ENCODE results near the gene UBE2I.

UBE2I gene

GRCh38 chr16:1298406-1298805 is 11.0 kb upstream of the UBE2I start:
- H3K27ac ChIP-seq = no peak overlapping the region

GRCh38 chr16:1299012-1299867 is 10.2 kb upstream of the UBE2I start:
- TF ChIP-seq, protein P1, sequence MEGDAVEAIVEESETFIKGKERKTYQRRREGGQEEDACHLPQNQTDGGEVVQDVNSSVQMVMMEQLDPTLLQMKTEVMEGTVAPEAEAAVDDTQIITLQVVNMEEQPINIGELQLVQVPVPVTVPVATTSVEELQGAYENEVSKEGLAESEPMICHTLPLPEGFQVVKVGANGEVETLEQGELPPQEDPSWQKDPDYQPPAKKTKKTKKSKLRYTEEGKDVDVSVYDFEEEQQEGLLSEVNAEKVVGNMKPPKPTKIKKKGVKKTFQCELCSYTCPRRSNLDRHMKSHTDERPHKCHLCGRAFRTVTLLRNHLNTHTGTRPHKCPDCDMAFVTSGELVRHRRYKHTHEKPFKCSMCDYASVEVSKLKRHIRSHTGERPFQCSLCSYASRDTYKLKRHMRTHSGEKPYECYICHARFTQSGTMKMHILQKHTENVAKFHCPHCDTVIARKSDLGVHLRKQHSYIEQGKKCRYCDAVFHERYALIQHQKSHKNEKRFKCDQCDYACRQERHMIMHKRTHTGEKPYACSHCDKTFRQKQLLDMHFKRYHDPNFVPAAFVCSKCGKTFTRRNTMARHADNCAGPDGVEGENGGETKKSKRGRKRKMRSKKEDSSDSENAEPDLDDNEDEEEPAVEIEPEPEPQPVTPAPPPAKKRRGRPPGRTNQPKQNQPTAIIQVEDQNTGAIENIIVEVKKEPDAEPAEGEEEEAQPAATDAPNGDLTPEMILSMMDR (IDR thresholded peaks at IDR 0.05) = no peak
- peak overlapping the region; percentile 24 for H3K27ac ChIP-seq

More at GRCh38 chr16:1298406-1298805, 11.0 kb upstream of the UBE2I start:
- TF ChIP-seq, protein P1 (IDR thresholded peaks at IDR 0.05) = no peak
- TF ChIP-seq ZFX (IDR thresholded peaks at IDR 0.05; ENCODE audit: borderline replicate concordance) = no peak

DNA sequence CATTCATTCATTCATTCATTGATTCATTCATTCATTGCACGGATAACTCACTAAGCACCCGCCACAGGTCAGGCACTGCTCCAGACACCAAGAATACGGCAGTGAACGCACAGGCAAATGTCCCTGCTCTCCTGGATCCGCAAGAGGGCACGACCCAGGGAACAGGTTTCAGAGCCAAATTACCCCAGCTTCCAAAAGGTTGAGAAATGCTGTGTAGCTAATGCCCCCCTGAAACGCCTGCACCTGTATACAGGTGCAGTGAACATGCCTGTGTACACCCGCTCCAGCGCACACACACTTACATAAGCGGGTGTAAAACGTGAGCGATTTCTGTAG is 9.6 kb upstream of the UBE2I start:
- TF ChIP-seq, protein P1 (IDR thresholded peaks at IDR 0.05) = no peak
- no peak for TF ChIP-seq ZFX (IDR thresholded peaks at IDR 0.05; ENCODE audit: borderline replicate concordance)
- H3K27ac ChIP-seq = peak overlapping the region; percentile 24

DNA sequence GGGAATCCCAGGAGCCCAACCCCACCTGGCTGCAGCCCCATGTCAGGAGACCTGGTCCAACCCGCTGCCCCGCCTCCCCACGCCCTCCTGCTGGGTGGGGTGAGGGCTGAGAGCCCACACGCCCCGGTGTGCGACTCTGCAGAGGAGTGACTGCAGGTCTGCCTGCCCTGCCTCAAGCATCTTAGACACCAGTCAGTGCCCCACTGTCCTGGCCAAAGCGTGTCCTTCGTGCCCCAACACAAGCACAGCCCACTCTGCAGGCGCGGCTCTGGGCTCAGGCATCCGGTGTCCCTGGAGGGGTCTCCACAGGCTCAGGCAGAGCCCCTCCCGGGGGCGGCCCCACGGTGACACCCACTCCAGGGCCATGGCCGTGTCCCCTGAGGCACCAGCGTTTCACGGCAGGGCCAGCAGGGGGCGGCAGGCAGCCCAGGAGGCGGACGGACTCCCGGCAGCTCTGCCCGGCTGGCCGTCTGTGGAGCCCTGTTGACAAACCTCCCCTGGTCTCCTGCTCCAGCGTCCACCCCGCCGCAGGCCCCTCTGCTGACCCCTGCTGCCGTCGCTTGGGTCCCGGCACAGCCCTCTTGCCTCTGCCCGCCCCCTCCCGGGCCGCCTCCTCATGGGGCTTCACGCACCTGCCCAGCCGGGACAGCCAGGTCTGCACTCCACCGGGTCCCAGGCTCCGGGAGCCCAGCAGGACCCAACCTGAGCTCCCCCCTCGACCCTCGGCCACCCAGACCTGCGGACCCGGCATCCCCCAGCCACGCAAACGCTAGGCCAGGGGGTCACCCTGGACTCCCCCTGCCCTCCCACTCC is 8.6 kb upstream of the UBE2I start:
- H3K27ac ChIP-seq = peak overlapping the region; percentile 24; the same call in 1 of the 2 replicates
- no peak for TF ChIP-seq ZFX (IDR thresholded peaks at IDR 0.05; ENCODE audit: borderline replicate concordance)
- TF ChIP-seq, protein P1 (IDR thresholded peaks at IDR 0.05) = peak; percentile 97

DNA sequence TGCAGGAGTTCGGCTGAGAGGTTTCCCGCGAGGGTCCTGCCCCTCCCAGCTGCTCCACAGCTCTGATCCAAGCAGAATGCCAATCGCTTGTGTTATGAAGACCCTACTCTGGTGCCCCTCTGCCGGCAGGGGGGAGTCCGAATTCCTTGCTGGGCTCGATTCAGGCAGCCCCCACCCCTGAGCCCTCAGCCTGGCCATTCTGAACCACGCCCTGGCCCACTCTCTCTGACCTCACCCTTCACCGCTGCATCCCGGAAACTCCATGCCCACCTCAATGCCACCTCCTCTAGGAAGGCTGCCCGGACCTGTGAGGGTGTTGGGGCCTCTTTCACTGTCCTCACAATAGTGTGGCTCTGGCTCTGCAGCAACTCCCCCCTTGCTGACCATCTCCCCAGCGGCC is 7.9 kb upstream of the UBE2I start:
- TF ChIP-seq, protein P1 (IDR thresholded peaks at IDR 0.05) = no peak
- no peak for TF ChIP-seq ZFX (IDR thresholded peaks at IDR 0.05; ENCODE audit: borderline replicate concordance)
- no peak overlapping the region for H3K27ac ChIP-seq

DNA sequence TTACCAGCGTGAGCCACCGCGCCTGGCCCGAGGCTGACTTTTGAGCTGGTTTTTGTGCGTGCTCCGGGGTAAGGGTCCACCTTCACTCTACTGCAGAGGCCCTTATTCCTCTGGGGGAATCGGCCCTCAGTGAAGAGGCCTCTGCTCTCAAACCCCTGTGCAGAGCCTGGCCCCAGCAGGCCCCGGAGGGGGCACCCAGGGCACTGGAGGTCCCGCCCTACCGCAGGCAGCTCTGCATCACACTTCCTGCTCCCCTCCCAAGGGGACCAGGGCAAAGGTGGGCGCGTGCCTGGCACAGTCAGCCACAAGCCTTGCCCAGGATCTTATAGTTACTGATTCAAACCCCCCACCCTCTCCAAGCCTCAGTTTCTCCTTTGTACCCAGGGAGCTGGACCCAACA is 3.6 kb upstream of the UBE2I start:
- no peak overlapping the region for H3K27ac ChIP-seq
- TF ChIP-seq, protein P1 (IDR thresholded peaks at IDR 0.05) = no peak
- no peak for TF ChIP-seq ZFX (IDR thresholded peaks at IDR 0.05; ENCODE audit: borderline replicate concordance)

DNA sequence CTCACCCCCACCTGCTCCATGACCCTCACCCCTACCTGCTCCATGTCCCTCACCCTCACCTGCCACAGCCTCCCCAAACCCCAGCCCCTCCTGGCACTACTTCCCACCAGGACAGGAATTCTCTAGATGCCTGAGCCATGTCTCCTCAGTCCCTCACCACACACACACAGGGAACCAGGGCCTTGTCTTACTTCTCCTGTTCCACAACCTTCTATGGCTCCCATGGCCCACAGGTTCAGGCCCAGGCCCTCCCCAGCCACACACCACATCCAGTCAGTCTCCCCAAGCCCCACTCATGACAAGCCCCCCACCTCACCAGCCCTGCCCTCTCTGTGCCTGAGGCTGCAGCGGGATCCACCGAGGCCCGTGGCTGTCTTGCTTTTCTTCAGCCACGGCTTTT is 3.1 kb upstream of the UBE2I start:
- no peak for TF ChIP-seq ZFX (IDR thresholded peaks at IDR 0.05; ENCODE audit: borderline replicate concordance)
- TF ChIP-seq, protein P1 (IDR thresholded peaks at IDR 0.05) = no peak
- H3K27ac ChIP-seq = no peak overlapping the region
